ENCODE measurements around the gene FBLN1.

DNA sequence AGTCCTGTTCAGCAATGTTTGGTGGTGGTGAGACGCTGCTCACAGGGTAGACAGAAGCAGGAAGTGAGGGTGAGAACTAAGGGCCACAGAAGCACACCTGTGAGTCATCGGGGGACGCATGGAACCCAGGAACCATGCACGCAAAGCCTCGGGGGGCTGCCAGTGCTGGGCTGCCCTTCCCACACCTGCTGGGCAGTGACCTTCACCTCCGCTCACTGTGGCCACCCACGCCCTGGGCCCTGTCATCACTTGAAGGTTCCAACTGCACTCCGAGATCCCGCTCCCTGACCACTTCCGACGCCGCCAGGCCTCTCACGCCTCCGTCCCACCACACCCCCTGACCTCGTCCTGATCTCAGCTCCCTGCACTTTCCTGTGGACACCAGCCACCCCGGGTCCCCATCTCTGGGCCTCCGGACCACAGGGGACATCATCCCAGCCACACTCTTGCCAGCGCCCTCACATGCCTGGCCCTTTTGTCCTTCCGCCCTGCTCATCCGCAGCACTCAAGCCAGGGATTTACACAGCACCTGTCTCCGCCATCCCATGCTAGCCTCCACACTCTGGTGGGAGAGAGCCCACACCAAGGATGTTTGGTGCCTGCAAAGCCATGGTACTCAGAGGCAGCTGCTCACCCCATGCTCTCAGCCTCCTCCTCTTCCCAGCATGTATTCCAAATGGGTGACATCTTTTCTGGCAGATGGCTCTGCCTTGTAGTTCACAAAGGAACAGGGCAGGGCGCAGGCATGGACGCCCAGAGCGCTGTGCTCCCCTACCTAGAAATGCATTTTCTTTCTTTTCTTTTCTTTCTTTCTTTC, 145.8 kb downstream of the FBLN1 start:
- no peak for TF ChIP-seq RXRA (IDR thresholded peaks at IDR 0.05; ENCODE audit: insufficient read depth, low read depth, low read length)
- TF ChIP-seq, protein P1, sequence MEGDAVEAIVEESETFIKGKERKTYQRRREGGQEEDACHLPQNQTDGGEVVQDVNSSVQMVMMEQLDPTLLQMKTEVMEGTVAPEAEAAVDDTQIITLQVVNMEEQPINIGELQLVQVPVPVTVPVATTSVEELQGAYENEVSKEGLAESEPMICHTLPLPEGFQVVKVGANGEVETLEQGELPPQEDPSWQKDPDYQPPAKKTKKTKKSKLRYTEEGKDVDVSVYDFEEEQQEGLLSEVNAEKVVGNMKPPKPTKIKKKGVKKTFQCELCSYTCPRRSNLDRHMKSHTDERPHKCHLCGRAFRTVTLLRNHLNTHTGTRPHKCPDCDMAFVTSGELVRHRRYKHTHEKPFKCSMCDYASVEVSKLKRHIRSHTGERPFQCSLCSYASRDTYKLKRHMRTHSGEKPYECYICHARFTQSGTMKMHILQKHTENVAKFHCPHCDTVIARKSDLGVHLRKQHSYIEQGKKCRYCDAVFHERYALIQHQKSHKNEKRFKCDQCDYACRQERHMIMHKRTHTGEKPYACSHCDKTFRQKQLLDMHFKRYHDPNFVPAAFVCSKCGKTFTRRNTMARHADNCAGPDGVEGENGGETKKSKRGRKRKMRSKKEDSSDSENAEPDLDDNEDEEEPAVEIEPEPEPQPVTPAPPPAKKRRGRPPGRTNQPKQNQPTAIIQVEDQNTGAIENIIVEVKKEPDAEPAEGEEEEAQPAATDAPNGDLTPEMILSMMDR (IDR thresholded peaks at IDR 0.05; ENCODE audit: control extremely low read depth in 1 of 3, insufficient read depth in 1 of 3, low read depth in 1 of 3, low read length in 3 of 3), result no peak
- no peak for TF ChIP-seq NRF1 (IDR thresholded peaks at IDR 0.05; ENCODE audit: low read depth, low read length)
- no peak for TF ChIP-seq TAF1 (IDR thresholded peaks at IDR 0.05; ENCODE audit: low read depth, low read length)
- TF ChIP-seq POLR2AphosphoS5 (IDR thresholded peaks at IDR 0.05; ENCODE audit: low read depth, low read length), result no peak
- TF ChIP-seq YY1 (IDR thresholded peaks at IDR 0.05; ENCODE audit: low read depth, low read length), result no peak
- no peak for TF ChIP-seq GABPA (IDR thresholded peaks at IDR 0.05; ENCODE audit: borderline replicate concordance, insufficient read depth, low read length)

Data from H1 (cell line).